MM.1S (cell line): ENCODE results near the gene FOLR3.

Experiments used
- EZH2 ChIP-seq: fragments of 300-600 bp; sonication (generic); optimal IDR thresholded peaks from 2 replicates; pipeline ENCODE3; 2017; ENCODE audit warnings: low read depth, mild to moderate bottlenecking, antibody characterized with exemption, low read length, mixed read lengths
- EZH2phosphoT487 ChIP-seq: fragments of 300-600 bp; sonication (generic); IDR thresholded peaks from 2 replicates; pipeline ENCODE4 v1.6.1; 2018; ENCODE audit warnings: antibody characterized with exemption, low read length
- TF ChIP-seq, protein P1 (sequence below): fragments of 300-600 bp; sonication (generic); IDR thresholded peaks from 2 replicates; pipeline ENCODE4 v1.5.1; 2016; ENCODE audit warnings: antibody characterized with exemption, low read length, mixed read lengths

DNA sequence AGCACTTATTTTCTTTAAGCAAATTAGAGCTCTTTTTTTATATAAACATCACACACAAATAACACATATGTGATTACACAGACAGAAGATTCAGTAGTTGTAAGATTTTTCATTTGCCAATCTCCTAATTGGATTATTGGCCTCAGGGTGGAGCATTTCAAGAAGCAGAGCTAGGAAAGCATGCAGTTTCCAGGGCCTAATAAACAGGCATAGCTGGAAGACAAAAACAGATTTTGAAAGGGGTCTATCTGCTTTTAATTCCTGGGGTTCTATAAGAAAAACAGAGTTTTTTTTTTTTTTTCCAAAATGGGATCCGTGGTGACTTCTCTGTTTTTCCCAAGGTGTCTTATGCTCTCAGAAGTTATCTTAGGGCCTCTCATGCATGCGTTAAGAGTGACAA lies 7.6 kb upstream of the FOLR3 start:
- TF ChIP-seq, protein P1, sequence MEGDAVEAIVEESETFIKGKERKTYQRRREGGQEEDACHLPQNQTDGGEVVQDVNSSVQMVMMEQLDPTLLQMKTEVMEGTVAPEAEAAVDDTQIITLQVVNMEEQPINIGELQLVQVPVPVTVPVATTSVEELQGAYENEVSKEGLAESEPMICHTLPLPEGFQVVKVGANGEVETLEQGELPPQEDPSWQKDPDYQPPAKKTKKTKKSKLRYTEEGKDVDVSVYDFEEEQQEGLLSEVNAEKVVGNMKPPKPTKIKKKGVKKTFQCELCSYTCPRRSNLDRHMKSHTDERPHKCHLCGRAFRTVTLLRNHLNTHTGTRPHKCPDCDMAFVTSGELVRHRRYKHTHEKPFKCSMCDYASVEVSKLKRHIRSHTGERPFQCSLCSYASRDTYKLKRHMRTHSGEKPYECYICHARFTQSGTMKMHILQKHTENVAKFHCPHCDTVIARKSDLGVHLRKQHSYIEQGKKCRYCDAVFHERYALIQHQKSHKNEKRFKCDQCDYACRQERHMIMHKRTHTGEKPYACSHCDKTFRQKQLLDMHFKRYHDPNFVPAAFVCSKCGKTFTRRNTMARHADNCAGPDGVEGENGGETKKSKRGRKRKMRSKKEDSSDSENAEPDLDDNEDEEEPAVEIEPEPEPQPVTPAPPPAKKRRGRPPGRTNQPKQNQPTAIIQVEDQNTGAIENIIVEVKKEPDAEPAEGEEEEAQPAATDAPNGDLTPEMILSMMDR, result no peak
- TF ChIP-seq EZH2 (no peak), EZH2phosphoT487 (no peak)
